Measurements from ENCODE around the gene TMEM273.
"Not testable (repeated sequence)": the region's sequence is repeated elsewhere in the genome, so short reads cannot be mapped to it uniquely, and the experiment has no call there.

The TMEM273 gene

DNA sequence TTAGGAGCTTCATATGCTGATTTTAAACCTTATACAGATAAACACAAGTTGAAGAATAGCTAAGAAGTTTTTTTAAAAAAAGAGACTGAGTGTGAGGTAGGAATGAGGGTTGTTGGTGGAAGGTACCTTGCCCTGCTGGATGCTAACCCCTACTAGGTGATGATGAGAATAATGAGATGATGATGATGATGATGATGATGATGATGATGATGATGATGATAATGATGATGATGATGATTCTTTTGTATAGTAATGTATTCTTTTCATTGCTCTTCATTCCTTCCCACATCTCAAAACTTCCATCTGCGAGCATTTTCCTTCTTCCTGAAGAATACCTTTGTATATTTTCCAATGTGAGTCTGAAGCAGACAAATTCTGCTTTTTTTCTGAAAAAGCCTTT lies 14.1 kb upstream of the TMEM273 start:
- H3K9me3 ChIP-seq (replicated peaks in 1 of 2; ENCODE audit: control insufficient read depth in 2 of 2, insufficient read depth in 1 of 2, low read depth in 1 of 2, low read length in 2 of 2) = no peaks in the 10 kb centered on the region

DNA sequence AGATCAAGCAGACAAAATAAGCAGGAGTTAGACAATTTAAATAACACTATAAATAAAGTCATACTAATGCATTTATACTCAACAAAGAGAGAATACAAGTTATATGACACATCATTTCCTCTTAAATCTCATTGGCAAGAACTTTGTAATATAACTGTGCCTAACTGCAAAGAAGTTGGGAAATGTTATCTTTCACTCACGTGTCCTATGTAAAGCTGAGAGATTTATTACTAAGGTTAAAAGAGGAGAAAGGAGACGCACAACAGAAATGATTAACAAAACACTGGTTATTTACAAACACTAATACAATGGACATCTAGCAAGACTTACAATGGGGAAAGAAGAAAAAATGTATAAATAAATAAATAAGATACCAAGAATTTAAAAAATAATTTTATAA lies 12.7 kb upstream of the TMEM273 start:
- Histone ChIP-seq H3K14ac (ENCODE audit: low read length) (no peak overlapping the region), H2AK5ac (ENCODE audit: low read depth, low read length) (no peak overlapping the region), H3K23ac (ENCODE audit: low read depth, low read length, poor library complexity) (no peak overlapping the region), H3K4me2 (ENCODE audit: insufficient read depth, low read length, poor library complexity, severe bottlenecking) (no peak overlapping the region), H2BK5ac (ENCODE audit: low read length) (no peak overlapping the region), H3K4ac (ENCODE audit: low read length) (no peak overlapping the region), H3K36me3 (replicated peaks in 1 of 2; ENCODE audit: control insufficient read depth in 2 of 2, insufficient read depth in 2 of 2, low read length in 2 of 2) (no peaks in the 10 kb centered on the region), H3K18ac (ENCODE audit: low read length) (no peak overlapping the region), H3K27ac (replicated peaks; ENCODE audit: low read length) (no peak overlapping the region), H4K8ac (ENCODE audit: low read depth, low read length) (no peak overlapping the region), H2BK12ac (ENCODE audit: low read length) (no peak overlapping the region), H3K27me3 (ENCODE audit: control insufficient read depth in 3 of 3, insufficient read depth in 3 of 3, low read depth in 1 of 3, low read length in 3 of 3) (no peaks in the 10 kb centered on the region), H3K4me3 (ENCODE audit: low read length in 2 of 2) (no peak overlapping the region), H4K91ac (ENCODE audit: low read depth, low read length, poor library complexity) (no peak overlapping the region), H3K9ac (ENCODE audit: low read depth, low read length, poor library complexity) (no peak overlapping the region), H2AFZ (ENCODE audit: low read length) (no peak overlapping the region), H3K4me1 (ENCODE audit: control insufficient read depth in 2 of 2, insufficient read depth in 1 of 2, low read depth in 1 of 2, low read length in 2 of 2) (no peaks in the 10 kb centered on the region), H2BK120ac (ENCODE audit: low read depth, low read length) (no peak overlapping the region), H3K79me1 (ENCODE audit: low read depth, low read length) (no peaks in the 10 kb centered on the region), H2BK15ac (ENCODE audit: low read length) (no peak overlapping the region), H3K9me3 (replicated peaks in 1 of 2; ENCODE audit: control insufficient read depth in 2 of 2, insufficient read depth in 1 of 2, low read depth in 1 of 2, low read length in 2 of 2) (no peaks in the 10 kb centered on the region)
- no peak for DNase-seq (ENCODE audit: low spot score)
- WGBS, 2 donors (ENCODE audit: extremely low coverage in 2 of 2, insufficient read length in 2 of 2, insufficient replicate concordance in 1 of 2) = no CpG with 5 or more reads among the region's 2 CpGs

More for the DNA sequence above, 14.1 kb upstream of the TMEM273 start:
- H2BK12ac ChIP-seq (ENCODE audit: low read length) = no peak overlapping the region
- H3K79me1 ChIP-seq (ENCODE audit: low read depth, low read length) = no peaks in the 10 kb centered on the region
- H4K91ac ChIP-seq (ENCODE audit: low read depth, low read length, poor library complexity) = no peak overlapping the region
- peaks cover 0 to 4% (median 0%) of the 10 kb centered on the region in 3 experiments for H3K27me3 ChIP-seq (ENCODE audit: control insufficient read depth in 3 of 3, insufficient read depth in 3 of 3, low read depth in 1 of 3, low read length in 3 of 3)
- H3K27ac ChIP-seq (replicated peaks; ENCODE audit: low read length) = no peak overlapping the region
- H2BK15ac ChIP-seq (ENCODE audit: low read length) = no peak overlapping the region
- H3K4me1 ChIP-seq (ENCODE audit: control insufficient read depth in 2 of 2, insufficient read depth in 1 of 2, low read depth in 1 of 2, low read length in 2 of 2) = no peaks in the 10 kb centered on the region
- no peak overlapping the region for H3K4ac ChIP-seq (ENCODE audit: low read length)
- H3K18ac ChIP-seq (ENCODE audit: low read length) = no peak overlapping the region
- H2BK5ac ChIP-seq (ENCODE audit: low read length) = no peak overlapping the region
- no peak overlapping the region for H3K23ac ChIP-seq (ENCODE audit: low read depth, low read length, poor library complexity)
- H3K9ac ChIP-seq (ENCODE audit: low read depth, low read length, poor library complexity) = no peak overlapping the region
- H2BK120ac ChIP-seq (ENCODE audit: low read depth, low read length) = no peak overlapping the region
- no peak overlapping the region for H4K8ac ChIP-seq (ENCODE audit: low read depth, low read length)
- H2AFZ ChIP-seq (ENCODE audit: low read length) = no peak overlapping the region
- DNase-seq (ENCODE audit: low spot score) = no peak
- no peak overlapping the region for H3K4me3 ChIP-seq (ENCODE audit: low read length in 2 of 2)
- no peak overlapping the region for H3K4me2 ChIP-seq (ENCODE audit: insufficient read depth, low read length, poor library complexity, severe bottlenecking)
- no CpG with 5 or more reads among the region's 1 CpG for WGBS, 2 donors (ENCODE audit: extremely low coverage in 2 of 2, insufficient read length in 2 of 2, insufficient replicate concordance in 1 of 2)
- H2AK5ac ChIP-seq (ENCODE audit: low read depth, low read length) = no peak overlapping the region
- H3K14ac ChIP-seq (ENCODE audit: low read length) = no peak overlapping the region
- no peaks in the 10 kb centered on the region for H3K36me3 ChIP-seq (replicated peaks in 1 of 2; ENCODE audit: control insufficient read depth in 2 of 2, insufficient read depth in 2 of 2, low read length in 2 of 2)

DNA sequence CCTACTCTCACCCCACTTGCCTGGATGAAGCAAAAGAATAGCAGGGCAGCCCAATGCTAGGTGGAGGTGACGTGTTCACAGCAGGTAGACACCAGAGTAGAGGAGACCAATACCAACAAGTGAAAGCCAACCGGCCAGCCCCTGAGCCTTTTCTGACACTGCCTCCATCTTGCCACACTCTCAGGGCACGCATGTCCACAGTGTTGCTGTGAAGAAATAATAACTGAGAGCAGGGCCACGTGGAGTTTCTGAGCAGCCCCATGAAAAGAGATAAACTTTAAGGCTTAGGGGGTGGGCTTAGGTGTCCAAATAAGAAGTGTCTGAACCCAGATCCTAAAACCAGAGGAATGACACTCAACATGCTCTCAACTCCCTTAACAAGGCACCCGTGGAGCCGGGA lies 9.0 kb upstream of the TMEM273 start:
- H3K14ac ChIP-seq (ENCODE audit: low read length) = no peak overlapping the region
- no peak overlapping the region for H4K91ac ChIP-seq (ENCODE audit: low read depth, low read length, poor library complexity)
- no peak overlapping the region for H2BK120ac ChIP-seq (ENCODE audit: low read depth, low read length)
- H3K27ac ChIP-seq (replicated peaks; ENCODE audit: low read length) = no peak overlapping the region
- no peak overlapping the region for H3K23ac ChIP-seq (ENCODE audit: low read depth, low read length, poor library complexity)
- no peak overlapping the region for H3K9ac ChIP-seq (ENCODE audit: low read depth, low read length, poor library complexity)
- H3K4me2 ChIP-seq (ENCODE audit: insufficient read depth, low read length, poor library complexity, severe bottlenecking) = no peak overlapping the region
- H3K79me1 ChIP-seq (ENCODE audit: low read depth, low read length) = no peaks in the 10 kb centered on the region
- no peak overlapping the region for H3K4ac ChIP-seq (ENCODE audit: low read length)
- DNase-seq (ENCODE audit: low spot score) = no peak
- H2BK12ac ChIP-seq (ENCODE audit: low read length) = no peak overlapping the region
- H3K4me1 ChIP-seq (ENCODE audit: control insufficient read depth in 2 of 2, insufficient read depth in 1 of 2, low read depth in 1 of 2, low read length in 2 of 2) = no peaks in the 10 kb centered on the region
- H3K4me3 ChIP-seq (ENCODE audit: low read length in 2 of 2) = no peak overlapping the region
- no peaks in the 10 kb centered on the region for H3K9me3 ChIP-seq (replicated peaks in 1 of 2; ENCODE audit: control insufficient read depth in 2 of 2, insufficient read depth in 1 of 2, low read depth in 1 of 2, low read length in 2 of 2)
- no CpG with 5 or more reads among the region's 6 CpGs for WGBS, 2 donors (ENCODE audit: extremely low coverage in 2 of 2, insufficient read length in 2 of 2, insufficient replicate concordance in 1 of 2)
- H2AK5ac ChIP-seq (ENCODE audit: low read depth, low read length) = no peak overlapping the region
- H3K18ac ChIP-seq (ENCODE audit: low read length) = no peak overlapping the region
- no peaks in the 10 kb centered on the region for H3K36me3 ChIP-seq (replicated peaks in 1 of 2; ENCODE audit: control insufficient read depth in 2 of 2, insufficient read depth in 2 of 2, low read length in 2 of 2)
- no peaks in the 10 kb centered on the region for H3K27me3 ChIP-seq (ENCODE audit: control insufficient read depth in 3 of 3, insufficient read depth in 3 of 3, low read depth in 1 of 3, low read length in 3 of 3)
- H2BK5ac ChIP-seq (ENCODE audit: low read length) = no peak overlapping the region
- H2BK15ac ChIP-seq (ENCODE audit: low read length) = no peak overlapping the region
- no peak overlapping the region for H2AFZ ChIP-seq (ENCODE audit: low read length)
- H4K8ac ChIP-seq (ENCODE audit: low read depth, low read length) = no peak overlapping the region

DNA sequence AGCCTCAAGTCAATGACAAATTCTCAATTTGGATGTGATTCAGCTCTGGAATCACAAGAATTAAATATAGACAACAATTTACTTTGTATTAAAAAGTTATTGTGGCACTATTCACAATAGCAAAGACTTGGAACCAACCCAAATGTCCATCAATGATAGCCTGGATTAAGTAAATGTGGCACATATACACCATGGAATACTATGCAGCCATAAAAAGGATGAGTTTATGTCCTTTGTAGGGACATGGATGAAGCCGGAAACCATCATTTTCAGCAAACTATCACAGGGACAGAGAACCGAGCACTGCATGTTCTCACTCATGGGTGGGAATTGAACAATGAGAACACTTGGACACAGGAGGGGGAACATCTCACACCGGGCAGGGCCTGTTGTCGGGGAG lies 7.7 kb upstream of the TMEM273 start:
- not testable (repeated sequence) for H3K23ac ChIP-seq (ENCODE audit: low read depth, low read length, poor library complexity); H3K27ac ChIP-seq (replicated peaks; ENCODE audit: low read length); H3K9me3 ChIP-seq (replicated peaks in 1 of 2; ENCODE audit: control insufficient read depth in 2 of 2, insufficient read depth in 1 of 2, low read depth in 1 of 2, low read length in 2 of 2); H3K4me3 ChIP-seq (ENCODE audit: low read length in 2 of 2); H2AFZ ChIP-seq (ENCODE audit: low read length); H3K9ac ChIP-seq (ENCODE audit: low read depth, low read length, poor library complexity); H4K91ac ChIP-seq (ENCODE audit: low read depth, low read length, poor library complexity); H2BK12ac ChIP-seq (ENCODE audit: low read length); H2BK5ac ChIP-seq (ENCODE audit: low read length); H2BK120ac ChIP-seq (ENCODE audit: low read depth, low read length); H3K18ac ChIP-seq (ENCODE audit: low read length); H4K8ac ChIP-seq (ENCODE audit: low read depth, low read length); H3K4ac ChIP-seq (ENCODE audit: low read length); H3K4me1 ChIP-seq (ENCODE audit: control insufficient read depth in 2 of 2, insufficient read depth in 1 of 2, low read depth in 1 of 2, low read length in 2 of 2); H3K4me2 ChIP-seq (ENCODE audit: insufficient read depth, low read length, poor library complexity, severe bottlenecking); H2AK5ac ChIP-seq (ENCODE audit: low read depth, low read length); H2BK15ac ChIP-seq (ENCODE audit: low read length); H3K36me3 ChIP-seq (replicated peaks in 1 of 2; ENCODE audit: control insufficient read depth in 2 of 2, insufficient read depth in 2 of 2, low read length in 2 of 2); DNase-seq (ENCODE audit: low spot score); H3K14ac ChIP-seq (ENCODE audit: low read length); H3K79me1 ChIP-seq (ENCODE audit: low read depth, low read length); H3K27me3 ChIP-seq (ENCODE audit: control insufficient read depth in 3 of 3, insufficient read depth in 3 of 3, low read depth in 1 of 3, low read length in 3 of 3)
- no CpG with 5 or more reads among the region's 4 CpGs for WGBS, 2 donors (ENCODE audit: extremely low coverage in 2 of 2, insufficient read length in 2 of 2, insufficient replicate concordance in 1 of 2)

All from neuronal stem cell (in vitro differentiated cells).